Endothelial cell of umbilical vein (primary cell): Measurements from ENCODE around the gene CWC27. TPM values are rescaled to one million over a fixed set of nuclear protein-coding genes. Genes with fewer than 3 reads are reported as not detected.

Experiments
- BruUV-seq: library from RNA; stranded (reverse); fragments of 400-500 nt; replicated peaks from 2 replicates; lab custom pipeline; 2021; lab: Mats Ljungman, UMichigan
- CTCF ChIA-PET: fragments of 300-600, 350-600 bp; sonication (Branson Sonifier 250); formaldehyde crosslinking; loops from one replicate; lab custom pipeline; 2021; ENCODE audit warnings: antibody characterized with exemption, inconsistent platforms; lab: Charles Lee
- POLR2A ChIA-PET: fragments of 300-600, 350-600 bp; sonication (Branson Sonifier 250); formaldehyde crosslinking; loops from one replicate; lab custom pipeline; 2021; ENCODE audit warnings: antibody characterized with exemption, inconsistent platforms; lab: Charles Lee
- DNase-seq: peaks from one replicate; pipeline ENCODE4 v3.0.0-alpha.2; 2011; ENCODE audit warnings: low read depth, low spot score
- FAIRE-seq: peaks from 2 replicates; lab custom pipeline; 2011; peaks lifted over from hg19 to GRCh38; lab: Jason Lieb, UNC
- H2AFZ ChIP-seq: 2 replicates; pipeline ENCODE4 v1.6.0; 2012; ENCODE audit warnings: low read depth, low read length, control low read depth, inconsistent platforms
- H3K27ac ChIP-seq: 2 replicates; pipeline ENCODE4 v1.5.1; 2011; ENCODE audit warnings: low read depth, mild to moderate bottlenecking, control low read depth, low read length, moderate library complexity; ENCODE audit not compliant: insufficient read depth
- H3K27me3 ChIP-seq, 2 experiments: 2 replicates each; pipeline versions ENCODE4 v1.6.0 to v1.6.1; 2011; ENCODE audit warnings: low read length in 2 of 2, mixed read lengths in 1 of 2; ENCODE audit not compliant: control insufficient read depth in 2 of 2, insufficient read depth in 2 of 2
- H3K36me3 ChIP-seq, 2 experiments: 2 replicates in 1 of 2; 3 replicates in 1 of 2; pipeline ENCODE4 v1.5.1; 2011; ENCODE audit warnings: low read length in 2 of 2, mild to moderate bottlenecking in 1 of 2, moderate library complexity in 1 of 2; ENCODE audit not compliant: control insufficient read depth in 2 of 2, insufficient read depth in 2 of 2; ENCODE audit errors: extremely low read depth in 1 of 2
- H3K4me1 ChIP-seq: 3 replicates; pipeline ENCODE4 v1.5.1; 2011; ENCODE audit warnings: mild to moderate bottlenecking, low read length; ENCODE audit not compliant: control insufficient read depth, insufficient read depth; ENCODE audit errors: extremely low read depth
- H3K4me2 ChIP-seq: 2 replicates; pipeline ENCODE4 v1.6.1; 2011; ENCODE audit warnings: low read length, control low read depth, mixed read lengths; ENCODE audit not compliant: insufficient read depth
- H3K4me3 ChIP-seq, 3 experiments: fragments of 200-600 bp in 1 of 3; sonication (generic), shearing (Covaris generic) in 1 of 3; replicated peaks in 1 of 3; 2 replicates each; pipeline ENCODE4 v1.5.1; 2011 to 2016; ENCODE audit warnings: control low read depth in 3 of 3, low read length in 3 of 3, mild to moderate bottlenecking in 2 of 3, inconsistent platforms in 1 of 3, low read depth in 1 of 3, moderate library complexity in 1 of 3; ENCODE audit not compliant: insufficient read depth in 1 of 3
- H3K79me2 ChIP-seq: 2 replicates; pipeline ENCODE4 v1.6.0; 2012; ENCODE audit warnings: low read length, inconsistent platforms; ENCODE audit not compliant: control insufficient read depth, insufficient read depth
- H3K9ac ChIP-seq: replicated peaks from 2 replicates; pipeline ENCODE3; 2011; ENCODE audit warnings: low read length, control low read depth; ENCODE audit not compliant: insufficient read depth; ENCODE audit errors: extremely low read depth
- H3K9me1 ChIP-seq: replicated peaks from 3 replicates; pipeline ENCODE4 v1.6.0; 2011; ENCODE audit warnings: mild to moderate bottlenecking, low read length; ENCODE audit not compliant: control insufficient read depth, insufficient read depth; ENCODE audit errors: extremely low read depth
- H3K9me3 ChIP-seq: replicated peaks from 2 replicates; pipeline ENCODE4 v1.5.1; 2012; ENCODE audit warnings: low read length, inconsistent platforms; ENCODE audit not compliant: control insufficient read depth, insufficient read depth
- H4K20me1 ChIP-seq: replicated peaks from 2 replicates; pipeline ENCODE3; 2011; ENCODE audit warnings: mild to moderate bottlenecking, low read length; ENCODE audit not compliant: control insufficient read depth, insufficient read depth; ENCODE audit errors: extremely low read depth
- EZH2 ChIP-seq: IDR thresholded peaks from 2 replicates; pipeline ENCODE4 v1.6.1; 2012; ENCODE audit warnings: borderline replicate concordance, low read depth, mild to moderate bottlenecking, moderate library complexity, low read length, inconsistent platforms; ENCODE audit not compliant: severe bottlenecking
- FOS ChIP-seq: IDR thresholded peaks from 2 replicates; pipeline ENCODE4 v1.6.1; 2011; ENCODE audit warnings: mild to moderate bottlenecking, low read length, moderate library complexity, borderline replicate concordance; ENCODE audit not compliant: insufficient read depth
- GATA2 ChIP-seq: IDR thresholded peaks from 2 replicates; pipeline ENCODE4 v1.7.0; 2011; ENCODE audit warnings: low read depth, mild to moderate bottlenecking, moderate library complexity, mixed read lengths, low read length; ENCODE audit not compliant: insufficient read length, insufficient read depth
- JUN ChIP-seq: IDR thresholded peaks from 2 replicates; pipeline ENCODE4 v1.6.1; 2011; ENCODE audit warnings: borderline replicate concordance, low read depth; ENCODE audit not compliant: insufficient read length, insufficient read depth
- MAX ChIP-seq: IDR thresholded peaks from 2 replicates; pipeline ENCODE4 v1.6.1; 2011; ENCODE audit not compliant: insufficient read depth, insufficient read length
- MYC ChIP-seq: IDR thresholded peaks from one replicate; pipeline ENCODE4 v1.6.1; 2011; ENCODE audit warnings: mild to moderate bottlenecking, low read depth, low read length
- POLR2A ChIP-seq: IDR thresholded peaks from 2 replicates; pipeline ENCODE4 v1.6.1; 2012; ENCODE audit warnings: low read depth, mild to moderate bottlenecking, control low read depth, low read length
- POLR2AphosphoS5 ChIP-seq: IDR thresholded peaks from 2 replicates; pipeline ENCODE4 v1.6.1; 2012; ENCODE audit warnings: low read depth, mild to moderate bottlenecking, control low read depth, low read length, moderate library complexity; ENCODE audit not compliant: insufficient read depth
- dilution Hi-C: fragments of 300-500 bp; cut with MboI; formaldehyde crosslinking; loops from one replicate; pipeline ENCODE4 v1.15.0; 2019; ENCODE audit warnings: low sequenced_read_pairs; ENCODE audit not compliant: extremely low pct_ligation_motif_present
- intact Hi-C: fragments of 100-400 bp; cut with micrococcal nuclease; formaldehyde crosslinking; loops from one replicate; pipeline ENCODE4 v1.10.0; 2022
- polyA plus RNA-seq, 4 experiments: library from polyadenylated mRNA; depleted of rRNA in 3 of 4; stranded (reverse) in 3 of 4; unstranded in 1 of 4; fragments of >200 nt; gene quantifications; 2 replicates each; pipeline versions ENCODE4 v1.2.1 to v1.2.3, GENCODE V29; 2011 to 2012; ENCODE audit warnings: missing spikeins in 1 of 4
- total RNA-seq: library from RNA; stranded (reverse); gene quantifications from 2 replicates; pipeline ENCODE4 v1.2.3, GENCODE V29; 2021
- TF ChIP-seq, protein P1 (sequence below), 2 donors: IDR thresholded peaks; 1 replicate in 1 of 2; 2 replicates in 1 of 2; pipeline ENCODE4 v1.5.1; 2011; ENCODE audit warnings: low read length in 2 of 2, mild to moderate bottlenecking in 2 of 2, moderate library complexity in 2 of 2, control low read depth in 1 of 2, inconsistent platforms in 1 of 2, low read depth in 1 of 2; ENCODE audit not compliant: insufficient read depth in 1 of 2; ENCODE audit errors: extremely low read depth in 1 of 2

The CWC27 gene
- total and polyA plus RNA-seq, 2 donors (not counting 3 experiments of a cell fraction or from before 2014, with no cell fraction given) = 11.9 to 23.8 TPM

DNA sequence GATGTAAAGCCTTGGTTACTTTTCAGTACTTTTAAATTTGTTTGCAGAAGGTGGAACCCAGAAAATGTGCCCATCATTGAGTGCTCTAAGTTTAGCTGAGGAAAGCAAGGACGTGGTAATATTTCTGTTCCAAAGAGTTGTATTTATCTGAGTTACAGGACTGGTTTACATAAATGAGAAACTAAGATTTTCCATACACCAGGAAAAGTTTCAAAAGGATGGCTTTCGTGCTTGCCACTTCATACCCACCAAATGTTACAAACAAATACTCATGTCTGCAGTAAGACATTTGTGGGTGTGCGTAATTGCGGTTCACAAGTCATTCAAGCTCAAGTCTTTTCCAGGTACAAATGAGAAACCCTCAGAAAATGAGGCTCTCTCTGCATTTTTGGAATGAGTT is 68.1 kb downstream of the CWC27 start:
- H3K4me2 ChIP-seq = peak overlapping the region; percentile 88
- no peak for FAIRE-seq
- TF ChIP-seq EZH2 (no peak), MYC (no peak), GATA2 (no peak), POLR2AphosphoS5 (no peak), POLR2A (no peak), MAX (no peak), FOS (no peak), JUN (no peak)
- TF ChIP-seq, protein P1, sequence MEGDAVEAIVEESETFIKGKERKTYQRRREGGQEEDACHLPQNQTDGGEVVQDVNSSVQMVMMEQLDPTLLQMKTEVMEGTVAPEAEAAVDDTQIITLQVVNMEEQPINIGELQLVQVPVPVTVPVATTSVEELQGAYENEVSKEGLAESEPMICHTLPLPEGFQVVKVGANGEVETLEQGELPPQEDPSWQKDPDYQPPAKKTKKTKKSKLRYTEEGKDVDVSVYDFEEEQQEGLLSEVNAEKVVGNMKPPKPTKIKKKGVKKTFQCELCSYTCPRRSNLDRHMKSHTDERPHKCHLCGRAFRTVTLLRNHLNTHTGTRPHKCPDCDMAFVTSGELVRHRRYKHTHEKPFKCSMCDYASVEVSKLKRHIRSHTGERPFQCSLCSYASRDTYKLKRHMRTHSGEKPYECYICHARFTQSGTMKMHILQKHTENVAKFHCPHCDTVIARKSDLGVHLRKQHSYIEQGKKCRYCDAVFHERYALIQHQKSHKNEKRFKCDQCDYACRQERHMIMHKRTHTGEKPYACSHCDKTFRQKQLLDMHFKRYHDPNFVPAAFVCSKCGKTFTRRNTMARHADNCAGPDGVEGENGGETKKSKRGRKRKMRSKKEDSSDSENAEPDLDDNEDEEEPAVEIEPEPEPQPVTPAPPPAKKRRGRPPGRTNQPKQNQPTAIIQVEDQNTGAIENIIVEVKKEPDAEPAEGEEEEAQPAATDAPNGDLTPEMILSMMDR (IDR thresholded peaks at IDR 0.05; ENCODE audit: extremely low read depth in 1 of 2, insufficient read depth in 1 of 2, low read depth in 1 of 2, low read length in 2 of 2) = no peak
- ChIA-PET POLR2A (no interaction called here), CTCF (interaction anchor here (0.8 to 1.0 kb wide), 2 partner anchors 645 to 647 kb away, joined by 3 read pairs; partner anchors contain the start of gene ADAMTS6)
- no peaks in the 10 kb centered on the region for H3K9me1 ChIP-seq
- no peaks in the 10 kb centered on the region for H3K36me3 ChIP-seq
- H3K79me2 ChIP-seq = no peaks in the 10 kb centered on the region
- no peaks in the 10 kb centered on the region for H4K20me1 ChIP-seq
- H3K9me3 ChIP-seq = no peaks in the 10 kb centered on the region
- no peak for DNase-seq
- no peak overlapping the region for H2AFZ ChIP-seq
- no TSS peak for BruUV-seq
- intact Hi-C loops (no loop called here), dilution Hi-C loops (no loop called here)
- no peak overlapping the region for H3K9ac ChIP-seq
- H3K27me3 ChIP-seq = no peaks in the 10 kb centered on the region
- H3K4me1 ChIP-seq = peaks cover 46% of the 10 kb centered on the region
- H3K27ac ChIP-seq = peak overlapping the region; percentile 12
- H3K4me3 ChIP-seq = no peak overlapping the region
